Keratinocyte (primary cell): ENCODE data around the gene CORO2A. TPM values are rescaled to one million over a fixed set of nuclear protein-coding genes. Genes with fewer than 3 reads are reported as not detected.

Source experiments
- DNase-seq: peaks from one replicate; pipeline ENCODE4 v3.0.0-alpha.2; 2011; ENCODE audit warnings: low read depth, missing footprints, low spot score
- FAIRE-seq: peaks from 2 replicates; lab custom pipeline; 2011; peaks lifted over from hg19 to GRCh38; lab: Jason Lieb, UNC
- H2AFZ ChIP-seq: 2 replicates; pipeline ENCODE4 v1.6.0; 2012; ENCODE audit warnings: low read length, control low read depth, inconsistent platforms; ENCODE audit not compliant: control insufficient read depth
- H3K27ac ChIP-seq: 2 replicates; pipeline ENCODE4 v1.5.1; 2011; ENCODE audit warnings: low read length; ENCODE audit not compliant: control insufficient read depth, insufficient read depth
- H3K27me3 ChIP-seq: 3 replicates; pipeline ENCODE4 v1.6.0; 2011; ENCODE audit warnings: low read length; ENCODE audit not compliant: control insufficient read depth, insufficient read depth; ENCODE audit errors: extremely low read depth
- H3K36me3 ChIP-seq, 2 experiments: 2 replicates in 1 of 2; 3 replicates in 1 of 2; pipeline ENCODE4 v1.5.1; 2011; ENCODE audit warnings: low read length in 2 of 2, mild to moderate bottlenecking in 1 of 2; ENCODE audit not compliant: control insufficient read depth in 2 of 2, insufficient read depth in 2 of 2; ENCODE audit errors: extremely low read depth in 1 of 2
- H3K4me1 ChIP-seq: 3 replicates; pipeline ENCODE4 v1.5.1; 2011; ENCODE audit warnings: low read length; ENCODE audit not compliant: control insufficient read depth, insufficient read depth; ENCODE audit errors: extremely low read depth
- H3K4me2 ChIP-seq: 3 replicates; pipeline ENCODE4 v1.6.0; 2011; ENCODE audit warnings: low read depth, low read length; ENCODE audit not compliant: control insufficient read depth, insufficient read depth; ENCODE audit errors: extremely low read depth
- H3K4me3 ChIP-seq, 3 experiments: fragments of 200-600 bp in 1 of 3; sonication (generic) in 1 of 3; 2 replicates in 2 of 3; 3 replicates in 1 of 3; pipeline ENCODE4 v1.5.1; 2011 to 2016; ENCODE audit warnings: low read length in 3 of 3, mild to moderate bottlenecking in 3 of 3, control low read depth in 2 of 3, inconsistent platforms in 1 of 3, low read depth in 1 of 3, mixed read lengths in 1 of 3, mixed run types in 1 of 3, moderate library complexity in 1 of 3; ENCODE audit not compliant: control insufficient read depth in 2 of 3, insufficient read depth in 2 of 3; ENCODE audit errors: extremely low read depth in 1 of 3
- H3K79me2 ChIP-seq: 2 replicates; pipeline ENCODE4 v1.6.0; 2012; ENCODE audit warnings: low read length; ENCODE audit not compliant: control insufficient read depth, insufficient read depth
- H3K9ac ChIP-seq: 3 replicates; pipeline ENCODE4 v1.6.0; 2011; ENCODE audit warnings: low read length; ENCODE audit not compliant: control insufficient read depth, insufficient read depth; ENCODE audit errors: extremely low read depth
- H3K9me1 ChIP-seq: 3 replicates; pipeline ENCODE4 v1.6.0; 2011; ENCODE audit warnings: low read length; ENCODE audit not compliant: control insufficient read depth, insufficient read depth; ENCODE audit errors: extremely low read depth
- H3K9me3 ChIP-seq: 2 replicates; pipeline ENCODE4 v1.5.1; 2012; ENCODE audit warnings: low read depth, low read length; ENCODE audit not compliant: control insufficient read depth
- H4K20me1 ChIP-seq: 3 replicates; pipeline ENCODE4 v1.6.0; 2011; ENCODE audit warnings: low read length; ENCODE audit not compliant: control insufficient read depth, insufficient read depth; ENCODE audit errors: extremely low read depth
- CTCF ChIP-seq, 3 experiments: IDR thresholded peaks in 1 of 3; conservative IDR thresholded peaks in 1 of 3; optimal IDR thresholded peaks in 1 of 3; 2 replicates in 2 of 3; 3 replicates in 1 of 3; pipeline versions ENCODE3 to v1.5.1; 2011; ENCODE audit warnings: low read length in 3 of 3, mild to moderate bottlenecking in 3 of 3, moderate library complexity in 2 of 3, control low read depth in 1 of 3, inconsistent platforms in 1 of 3; ENCODE audit not compliant: insufficient read depth in 2 of 3; ENCODE audit errors: extremely low read depth in 1 of 3
- EZH2 ChIP-seq: IDR thresholded peaks from one replicate; pipeline ENCODE4 v1.6.1; 2012; ENCODE audit warnings: inconsistent platforms, mild to moderate bottlenecking, low read length, moderate library complexity
- dilution Hi-C: fragments of 300-500 bp; cut with MboI; formaldehyde crosslinking; loops from one replicate; pipeline ENCODE4 v1.7.0; 2020; ENCODE audit warnings: low sequenced_read_pairs; ENCODE audit not compliant: extremely low pct_ligation_motif_present
- polyA plus RNA-seq, 5 experiments: library from polyadenylated mRNA; depleted of rRNA in 3 of 5; stranded (reverse) in 3 of 5; stranded (forward) in 1 of 5; unstranded in 1 of 5; fragments of >200 nt; gene quantifications; 1 replicate in 1 of 5; 2 replicates in 3 of 5; 3 replicates in 1 of 5; pipeline versions ENCODE4 v1.2.1 to v1.2.3, GENCODE V29; 2011 to 2012; ENCODE audit warnings: missing spikeins in 2 of 5, low read depth in 1 of 5, low replicate concordance in 1 of 5

CORO2A gene
- polyA plus RNA-seq, 1 donor (not counting 4 experiments of a cell fraction or from before 2014, with no cell fraction given) = 31.7 TPM

- Histone ChIP-seq H3K79me2 (no peaks in the 10 kb centered on the region), H3K27me3 (no peaks in the 10 kb centered on the region), H3K4me3 (no peak overlapping the region), H4K20me1 (peaks cover 2% of the 10 kb centered on the region), H3K4me2 (no peak overlapping the region), H3K9me1 (no peaks in the 10 kb centered on the region), H3K36me3 (peaks cover 20 to 42% of the 10 kb centered on the region in 2 experiments), H3K9ac (no peak overlapping the region), H2AFZ (no peak overlapping the region), H3K9me3 (no peaks in the 10 kb centered on the region), H3K4me1 (peaks cover 9% of the 10 kb centered on the region), H3K27ac (no peak overlapping the region)
- DNase-seq (no peak), FAIRE-seq (no peak)
- dilution Hi-C loops = no loop called here
- TF ChIP-seq EZH2 (no peak), CTCF (optimal IDR thresholded peaks at IDR 0.05 in 1 of 3, IDR thresholded peaks at IDR 0.05 in 1 of 3, conservative IDR thresholded peaks at IDR 0.05 in 1 of 3; ENCODE audit: extremely low read depth in 1 of 3, insufficient read depth in 2 of 3, low read length in 3 of 3) (no peak)
These were observed 109.4 kb downstream of the CORO2A start for GRCh38 chr9:98083061-98083501.

- Histone ChIP-seq H3K4me2 (no peak overlapping the region), H2AFZ (no peak overlapping the region), H3K4me3 (no peak overlapping the region), H3K27me3 (no peaks in the 10 kb centered on the region), H3K4me1 (peaks cover 7% of the 10 kb centered on the region), H3K79me2 (no peaks in the 10 kb centered on the region), H3K9me3 (no peaks in the 10 kb centered on the region), H3K27ac (peak overlapping the region; percentile 1), H4K20me1 (peaks cover 2% of the 10 kb centered on the region), H3K9ac (no peak overlapping the region), H3K36me3 (peaks cover 25 to 49% of the 10 kb centered on the region in 2 experiments), H3K9me1 (no peaks in the 10 kb centered on the region)
- DNase-seq (no peak), FAIRE-seq (peak; percentile 75)
- dilution Hi-C loops = no loop called here
- TF ChIP-seq CTCF (optimal IDR thresholded peaks at IDR 0.05 in 1 of 3, IDR thresholded peaks at IDR 0.05 in 1 of 3, conservative IDR thresholded peaks at IDR 0.05 in 1 of 3; ENCODE audit: extremely low read depth in 1 of 3, insufficient read depth in 2 of 3, low read length in 3 of 3) (no peak), EZH2 (no peak)
These were observed 110.8 kb downstream of the CORO2A start for GRCh38 chr9:98081477-98082219.
